Hematopoietic multipotent progenitor cell treated with erythropoietin and hydrocortisone succinate and interleukin-3 and kit ligand, for 6 days (in vitro differentiated cells): ENCODE data around the gene SIL1.
"Not testable (repeated sequence)": the region's sequence is repeated elsewhere in the genome, so short reads cannot be mapped to it uniquely, and the experiment has no call there.

ENCODE experiments used
- DNase-seq: peaks from one replicate; pipeline ENCODE4 v3.0.0-alpha.2; 2015

The SIL1 gene

DNA sequence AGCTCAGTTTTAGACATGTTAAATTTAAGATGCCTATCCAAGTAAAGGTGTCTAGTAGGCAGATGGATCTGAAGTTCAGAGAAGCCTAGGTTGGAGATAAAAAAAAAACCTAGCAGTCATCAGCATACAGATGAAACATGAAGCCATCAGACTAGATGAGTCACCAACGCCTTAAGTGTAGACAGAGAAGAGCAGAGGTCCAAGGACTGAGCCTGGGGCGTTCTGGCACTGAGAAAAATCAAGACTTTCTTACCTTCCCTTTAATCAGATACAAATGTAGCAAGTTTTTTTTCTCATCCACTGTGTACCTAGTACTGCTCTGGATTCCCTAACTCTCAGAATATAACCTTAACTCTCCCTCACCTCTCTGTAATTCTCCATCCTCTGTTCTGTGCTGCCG is 97.3 kb downstream of the SIL1 start:
- DNase-seq: no peak

DNA sequence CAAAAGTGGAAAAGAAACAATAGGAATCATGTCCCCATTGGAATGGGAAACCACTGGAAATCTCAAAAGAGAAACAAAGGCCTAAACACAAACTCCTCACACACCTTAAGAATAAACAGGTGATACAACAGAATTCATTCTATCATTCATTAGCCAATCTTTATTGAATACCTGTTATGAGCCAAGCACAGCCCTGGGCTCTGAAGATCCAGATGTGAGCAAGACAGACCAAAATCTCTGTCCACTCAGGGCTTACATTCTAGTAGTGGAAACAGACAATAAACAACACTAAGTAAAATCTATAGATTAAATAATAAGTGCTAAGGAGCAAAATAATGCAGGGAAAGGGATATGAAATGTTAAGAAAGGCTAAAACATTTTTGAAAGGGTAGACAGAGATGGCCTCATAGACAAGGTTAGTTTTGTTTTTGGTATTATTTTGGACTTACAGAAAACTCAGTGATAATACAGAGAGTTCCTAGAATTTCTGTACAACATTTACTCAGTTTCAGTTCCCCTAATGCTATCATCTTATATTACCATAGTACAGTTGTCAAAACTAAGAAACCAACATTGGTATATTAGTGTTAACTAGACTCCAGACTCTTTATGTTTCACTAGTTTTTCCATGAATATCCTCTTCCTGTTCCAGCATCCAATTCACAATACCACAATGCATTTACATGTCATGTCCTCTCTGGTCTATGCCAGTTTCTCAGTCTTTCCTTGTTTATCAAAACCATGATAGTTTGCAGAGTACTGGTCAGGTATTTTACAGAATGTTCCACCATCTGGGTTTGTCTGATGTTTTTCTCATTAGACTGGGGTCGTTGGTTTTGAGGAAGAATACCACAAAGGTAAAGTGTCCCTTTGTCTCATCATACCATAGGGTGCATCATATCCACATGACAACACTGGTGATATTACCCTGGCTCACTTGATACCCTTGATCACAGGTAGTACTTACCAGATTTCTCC is 103.7 kb downstream of the SIL1 start:
- no peak for DNase-seq

DNA sequence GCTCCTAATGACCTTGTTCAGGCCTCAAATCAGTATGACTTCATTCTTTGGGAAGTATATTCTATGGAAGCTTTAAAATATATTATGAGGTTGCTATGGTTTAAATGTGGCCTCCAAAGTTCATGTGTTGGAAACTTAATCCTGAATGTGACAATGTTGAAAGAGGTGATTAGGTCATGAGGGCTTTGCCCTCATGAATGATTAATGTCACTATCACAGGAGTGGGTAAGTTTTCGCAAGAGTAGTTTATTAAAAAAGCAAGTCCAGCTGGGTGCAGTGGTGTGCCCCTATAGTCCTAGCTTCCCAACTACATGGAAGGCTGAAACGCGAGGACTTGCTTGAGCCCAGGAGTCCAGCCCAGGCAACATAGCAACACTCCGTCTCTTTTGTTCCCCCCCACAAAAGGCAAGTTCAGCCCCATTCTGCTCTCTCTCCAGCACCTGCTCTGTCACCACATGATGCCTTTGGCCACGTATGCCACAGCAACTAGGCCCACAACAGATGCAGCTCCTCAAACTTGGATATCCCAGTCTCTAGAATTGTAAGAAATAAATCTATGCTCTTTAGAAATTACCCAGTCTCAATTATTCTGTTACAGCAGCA is 105.3 kb downstream of the SIL1 start:
- DNase-seq: no peak

DNA sequence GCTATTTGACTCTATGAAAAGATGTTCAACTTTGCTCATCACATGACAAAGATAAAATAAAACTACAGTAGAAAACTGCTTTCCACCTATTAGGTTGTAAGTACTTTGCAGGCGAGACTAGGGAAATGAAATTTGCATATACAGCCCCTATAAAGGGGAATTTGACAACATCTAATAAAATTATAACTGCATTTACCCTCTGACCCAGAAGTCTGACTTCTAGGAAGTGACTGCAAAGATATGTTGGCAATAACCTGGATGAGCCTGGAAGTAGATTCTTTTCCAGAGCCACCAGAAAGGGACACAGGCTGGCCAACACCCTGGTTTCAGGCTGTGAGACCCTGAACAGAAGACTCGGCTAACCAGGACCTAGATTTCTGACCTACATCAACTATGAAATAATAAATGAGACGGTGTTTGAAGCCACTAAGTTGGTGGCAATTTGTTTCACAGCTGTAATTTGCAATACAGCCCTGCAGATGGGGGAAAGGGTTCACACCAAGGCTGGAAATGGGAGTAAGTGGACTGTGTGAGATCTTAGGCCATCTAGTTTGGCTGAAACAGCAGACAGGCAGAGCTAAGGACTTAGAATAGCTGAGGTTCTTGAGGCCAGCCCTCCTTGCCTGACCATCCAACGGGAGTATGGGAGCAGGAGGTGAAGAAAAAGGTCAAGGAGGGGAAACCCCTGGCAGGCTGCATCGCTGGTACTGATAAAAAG is 106.6 kb downstream of the SIL1 start:
- DNase-seq: peak; percentile 55

DNA sequence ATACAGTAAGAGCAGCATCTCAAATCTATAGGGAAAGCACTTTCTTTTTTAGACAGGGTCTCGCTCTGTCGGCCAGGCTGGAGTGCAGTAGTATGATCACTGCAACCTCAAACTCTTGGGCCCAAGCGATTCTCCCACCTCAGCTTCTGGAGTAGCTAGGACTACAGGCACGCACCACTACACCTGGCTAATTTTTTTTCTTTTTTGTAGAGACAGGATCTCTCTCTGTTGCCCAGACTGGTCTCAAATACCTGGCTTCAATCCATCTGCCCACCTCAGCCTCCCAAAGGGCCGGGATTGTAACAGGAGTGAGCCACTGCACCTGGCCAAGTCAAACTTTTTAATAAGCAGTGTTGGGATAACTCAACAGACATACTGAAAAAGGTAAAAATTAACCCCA is 107.6 kb downstream of the SIL1 start:
- no peak for DNase-seq

DNA sequence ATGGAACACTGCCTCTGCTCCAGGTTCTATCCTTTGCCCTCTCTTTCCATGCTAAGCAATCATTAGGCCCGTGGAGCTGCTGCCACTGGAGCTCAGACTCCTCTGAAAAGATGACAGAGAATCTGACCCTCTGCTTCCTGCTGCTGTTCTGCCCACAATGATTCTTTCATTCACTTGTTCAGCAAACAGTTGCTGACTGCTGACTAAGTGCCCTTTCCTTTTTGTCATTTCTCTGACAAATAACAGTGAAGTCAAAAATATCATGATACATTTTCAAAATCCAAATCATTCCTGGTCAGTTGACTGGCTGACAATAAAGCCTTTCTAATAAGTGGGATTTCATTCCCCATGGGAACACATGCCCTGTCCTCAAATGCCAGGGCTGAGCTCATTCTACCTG is 110.1 kb downstream of the SIL1 start:
- DNase-seq: no peak

DNA sequence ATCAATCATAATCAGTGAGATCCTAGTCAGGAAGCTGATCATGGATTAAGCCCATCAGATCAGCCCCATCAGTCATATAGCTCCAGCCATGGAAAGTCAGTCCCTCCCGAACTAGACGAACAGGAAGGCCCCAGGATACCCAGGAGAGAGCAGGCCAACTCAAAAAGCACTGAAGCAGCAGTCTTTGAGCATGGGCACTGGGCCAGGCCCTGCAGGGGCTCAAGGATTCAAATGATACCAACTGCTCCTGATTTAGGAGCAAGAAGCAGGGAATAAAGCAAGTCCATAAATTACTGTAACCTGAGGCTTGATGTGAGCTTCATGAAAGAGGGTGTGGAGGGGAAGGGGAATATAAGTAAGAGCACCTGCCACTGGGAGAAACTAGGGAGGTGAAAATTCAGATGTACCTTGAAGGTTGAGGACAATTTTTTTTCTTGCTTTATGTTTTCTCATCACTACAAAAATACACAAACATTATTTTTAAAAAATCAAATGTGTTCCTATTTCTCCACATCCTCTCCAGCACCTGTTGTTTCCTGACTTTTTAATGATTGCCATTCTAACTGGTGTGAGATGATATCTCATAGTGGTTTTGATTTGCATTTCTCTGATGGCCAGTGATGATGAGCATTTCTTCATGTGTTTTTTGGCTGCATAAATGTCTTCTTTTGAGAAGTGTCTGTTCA is 115.2 kb downstream of the SIL1 start:
- DNase-seq: no peak

DNA sequence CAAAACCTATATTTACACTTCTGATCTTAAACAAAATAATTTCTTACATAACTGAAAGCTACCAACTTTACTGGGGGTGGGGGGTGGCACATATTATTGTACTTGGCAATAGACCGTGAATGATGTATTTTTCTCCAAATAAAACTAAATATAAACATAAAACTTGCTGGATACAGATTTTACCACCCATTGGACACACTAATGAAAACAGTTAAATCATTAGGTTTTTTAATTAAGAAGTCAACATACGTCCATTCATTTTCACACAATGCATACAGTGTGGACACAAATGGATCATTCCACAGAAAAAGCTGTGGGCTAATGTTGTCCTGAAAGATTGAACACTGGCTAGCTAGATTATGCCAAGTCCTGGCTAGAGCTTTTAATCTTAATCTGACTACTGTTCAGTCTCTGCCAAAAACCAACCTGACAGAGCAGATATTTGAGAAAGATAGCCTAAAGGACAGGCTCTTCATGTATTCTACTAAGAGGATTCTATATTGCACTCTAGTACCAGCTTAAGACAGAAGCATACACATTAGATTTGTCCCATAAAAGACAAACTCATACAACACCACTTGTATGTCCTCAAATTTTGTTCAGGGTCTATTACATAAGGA is 118.1 kb downstream of the SIL1 start:
- peak; percentile 61 for DNase-seq

DNA sequence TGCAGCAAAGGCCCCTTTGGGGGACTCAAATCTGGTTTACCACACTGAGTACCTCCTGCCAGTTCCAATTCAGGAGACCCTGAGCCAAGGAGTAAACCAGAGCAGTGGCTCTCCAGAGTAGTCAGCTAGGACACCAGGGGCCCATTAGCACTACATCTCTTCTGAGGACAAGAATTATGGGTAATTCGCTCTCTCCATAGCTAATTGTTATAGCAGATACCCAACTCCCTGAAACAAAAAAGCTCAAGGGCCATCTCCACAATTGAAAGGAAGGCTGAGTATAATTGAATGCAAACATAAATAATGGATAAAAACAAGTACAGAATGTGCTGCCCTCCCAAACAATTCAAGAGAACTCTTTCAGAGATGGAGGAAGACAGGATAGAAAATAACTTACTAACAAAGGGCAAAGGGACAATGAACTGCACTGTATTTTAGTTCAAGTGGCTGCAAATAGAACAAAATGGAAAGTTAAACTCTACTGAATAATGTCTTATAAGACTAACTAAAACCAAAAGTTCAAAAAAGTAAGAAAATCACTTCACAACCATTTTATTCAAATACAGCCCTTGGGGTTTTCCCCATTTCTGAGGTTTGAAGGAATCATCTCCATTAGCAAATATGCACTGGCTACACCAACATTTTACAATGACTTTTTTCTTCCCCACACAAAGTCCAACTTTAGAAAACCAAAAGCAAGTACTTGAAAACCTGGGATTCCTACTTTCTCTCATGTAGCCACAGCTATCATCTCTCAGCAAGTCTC is 118.8 kb downstream of the SIL1 start:
- no peak for DNase-seq

DNA sequence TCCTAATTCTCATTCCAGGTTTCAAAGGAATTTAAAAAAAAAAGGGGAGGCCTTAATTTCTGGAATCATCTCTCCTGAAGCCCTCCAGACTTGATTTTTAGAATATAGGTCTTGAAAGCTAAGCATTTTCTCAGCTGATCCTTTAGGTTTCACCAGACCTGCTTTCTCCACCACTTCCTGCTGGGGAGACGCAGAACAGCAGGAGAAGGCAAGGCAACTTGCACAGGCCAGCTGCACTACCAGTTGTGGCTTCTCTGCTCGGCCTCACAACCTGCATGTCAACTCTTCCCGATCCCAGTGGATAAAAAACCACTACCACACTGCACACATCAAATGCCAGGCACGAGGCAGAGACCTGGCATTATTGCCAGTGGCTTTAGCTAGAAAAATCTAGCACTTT is 119.8 kb downstream of the SIL1 start:
- peak; percentile 50 for DNase-seq

DNA sequence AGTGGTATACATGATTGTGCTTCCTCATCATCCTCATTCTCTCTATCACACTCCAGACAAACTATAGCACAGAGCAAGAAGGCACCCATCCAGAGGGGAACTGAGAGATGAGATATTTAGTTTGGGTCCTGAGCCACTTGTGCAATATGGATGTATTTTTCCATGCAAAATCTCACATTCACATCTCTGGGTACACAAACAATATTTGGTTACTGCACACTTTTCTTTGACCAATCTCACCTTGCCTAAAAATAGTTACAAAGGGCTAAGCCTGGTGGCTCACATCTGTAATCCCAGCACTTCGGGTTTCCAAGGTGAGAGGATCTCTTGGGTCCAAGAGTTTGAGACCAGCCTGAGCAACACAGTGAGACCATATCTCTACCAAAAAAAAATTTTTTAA is 120.3 kb downstream of the SIL1 start:
- no peak for DNase-seq

DNA sequence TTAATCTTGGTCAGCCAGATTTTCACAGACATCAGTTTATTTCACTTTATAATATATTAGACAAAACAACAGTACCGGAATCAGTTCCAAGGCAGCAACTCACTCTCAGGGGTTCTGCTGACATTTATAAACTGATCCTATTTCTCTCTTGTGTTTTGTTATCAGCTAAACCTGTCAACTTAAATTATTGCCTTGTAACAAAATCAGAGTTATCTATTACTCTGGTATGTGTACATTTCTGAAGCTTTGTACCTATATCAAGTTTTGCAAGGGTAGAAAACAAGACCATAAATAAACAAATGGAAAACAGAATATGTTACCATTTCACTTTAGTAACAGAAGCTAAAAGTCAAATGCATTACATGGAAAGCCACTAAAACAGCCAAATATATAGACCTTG is 122.1 kb downstream of the SIL1 start:
- no peak for DNase-seq

DNA sequence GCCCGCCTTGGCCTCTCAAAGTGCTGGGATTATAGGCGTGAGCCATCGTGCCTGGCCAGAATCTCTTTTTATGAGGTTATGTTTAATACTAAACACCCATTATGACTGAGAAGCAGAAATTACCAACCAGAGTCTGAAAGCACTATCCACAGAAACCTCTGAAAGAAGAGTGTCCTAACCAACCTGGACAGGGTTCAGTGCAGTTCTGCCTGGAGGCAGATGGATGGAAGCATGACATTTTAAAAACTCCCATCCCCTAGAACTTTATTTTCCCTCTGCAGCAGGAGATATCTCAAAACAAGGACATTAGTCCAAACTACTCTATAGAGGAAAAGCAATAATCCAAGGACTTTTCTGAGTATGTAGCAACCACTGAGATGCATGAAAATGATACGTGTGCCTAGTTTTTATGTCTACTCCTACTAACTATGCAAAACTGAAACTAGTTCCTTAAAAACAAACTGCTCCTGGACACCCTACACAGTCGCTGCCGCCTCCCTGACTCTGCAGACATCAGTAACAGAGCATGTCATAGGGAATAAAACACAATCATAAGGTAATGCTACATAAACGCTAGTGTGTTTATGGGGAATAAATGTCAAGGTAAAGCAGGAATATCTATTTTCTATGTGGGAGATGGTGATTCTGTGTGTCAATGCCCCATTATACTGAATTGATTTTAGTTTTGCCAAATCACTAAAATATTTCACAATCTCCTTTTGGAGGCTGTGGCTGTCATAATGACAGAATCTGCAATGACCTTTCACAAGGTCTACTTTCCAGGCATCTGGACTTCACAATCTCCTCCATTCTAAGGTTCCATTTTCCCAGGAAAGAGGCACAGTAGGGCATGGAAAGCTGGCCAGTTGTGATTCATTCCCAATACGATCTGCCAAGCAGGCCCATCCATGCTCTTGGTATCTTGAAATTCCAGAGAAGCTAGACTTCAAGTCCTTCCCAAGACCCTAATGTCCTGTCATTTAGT is 122.8 kb downstream of the SIL1 start:
- DNase-seq: peak; percentile 32

DNA sequence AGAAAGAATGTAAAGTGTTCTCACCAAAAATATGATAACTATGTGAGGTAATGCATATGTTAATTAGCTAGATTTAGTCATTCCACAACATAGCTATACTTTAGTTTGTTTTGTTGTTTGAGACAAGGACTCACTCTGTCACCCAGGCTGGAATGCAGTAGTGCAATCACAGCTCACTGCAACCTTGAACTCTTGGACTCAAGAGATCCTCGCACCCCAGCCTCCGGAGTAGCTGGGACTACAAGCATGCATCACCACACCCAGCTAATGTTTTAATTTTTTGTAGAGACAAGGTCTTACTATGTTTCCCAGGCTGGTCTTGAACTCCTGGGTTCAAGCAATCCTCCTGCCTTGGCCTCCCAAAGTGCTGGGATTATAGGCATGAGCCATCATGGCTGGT is 124.2 kb downstream of the SIL1 start:
- DNase-seq: not testable (repeated sequence)

DNA sequence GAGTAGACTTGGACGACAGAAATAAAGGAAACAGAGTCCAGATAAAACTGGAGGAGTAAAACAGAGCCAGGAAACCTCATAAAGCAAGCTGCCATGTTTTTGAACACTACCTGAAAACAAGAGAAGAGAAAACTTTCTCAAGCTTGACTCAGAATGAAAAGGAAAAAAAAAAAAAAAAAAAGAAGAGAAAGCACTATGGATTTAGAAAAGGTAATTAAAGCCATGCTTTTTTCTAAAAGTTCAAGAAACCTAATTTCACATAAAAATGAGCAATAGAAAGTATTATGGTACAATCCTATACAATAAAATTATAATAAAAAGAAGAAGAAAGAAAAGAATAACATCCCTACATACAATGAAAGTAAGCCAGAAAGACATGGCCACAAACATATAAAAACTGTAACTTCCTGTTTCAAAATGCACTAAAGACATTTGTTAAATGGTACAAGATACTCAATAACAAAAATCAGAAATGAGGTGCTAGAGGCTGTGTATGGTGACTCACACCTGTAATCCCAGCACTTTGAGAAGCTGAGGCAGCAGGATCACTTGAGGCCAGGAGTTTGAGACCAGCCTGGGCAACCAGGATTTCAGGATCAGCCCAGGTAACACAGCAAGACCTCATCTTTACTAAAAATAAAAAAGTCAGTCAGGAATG is 129.5 kb downstream of the SIL1 start:
- no peak for DNase-seq

DNA sequence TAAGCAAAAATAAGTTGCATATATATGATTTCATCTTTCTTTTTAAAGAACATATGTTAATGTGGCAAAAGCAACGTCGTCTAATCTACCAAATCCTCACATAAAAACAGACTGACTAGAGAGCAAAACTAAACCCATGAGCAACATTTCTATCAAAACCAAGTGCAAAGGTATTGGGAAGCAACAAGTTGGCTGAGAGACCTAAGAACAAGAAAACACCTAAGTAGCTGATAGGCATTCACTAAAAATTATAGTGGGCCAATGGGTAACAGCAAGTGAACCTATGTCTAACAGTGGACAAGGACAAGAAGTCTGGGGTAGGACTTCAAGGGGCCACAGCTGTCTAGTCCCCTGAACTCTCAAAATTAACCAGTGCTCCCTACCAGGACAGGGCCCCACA is 130.1 kb downstream of the SIL1 start:
- DNase-seq: no peak

DNA sequence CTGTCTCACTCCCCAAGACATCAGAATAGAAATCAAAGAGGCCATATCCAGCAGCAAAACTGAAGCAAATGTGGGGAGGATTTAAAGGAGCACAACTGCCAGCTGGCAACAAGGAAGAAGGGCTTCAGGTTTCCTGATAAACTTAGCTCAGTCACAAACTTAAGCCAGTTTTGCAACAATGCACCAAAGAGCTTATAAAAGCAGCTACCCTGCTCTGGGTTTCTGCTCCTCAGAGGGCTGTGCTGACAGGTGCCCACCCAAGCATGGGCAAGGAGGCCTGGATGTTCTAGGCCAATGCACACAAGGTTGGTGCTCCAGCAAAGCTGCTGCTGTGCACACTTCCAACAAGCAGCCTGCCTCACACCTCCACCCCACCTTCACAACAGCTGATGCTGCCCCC is 132.9 kb downstream of the SIL1 start:
- DNase-seq: no peak

DNA sequence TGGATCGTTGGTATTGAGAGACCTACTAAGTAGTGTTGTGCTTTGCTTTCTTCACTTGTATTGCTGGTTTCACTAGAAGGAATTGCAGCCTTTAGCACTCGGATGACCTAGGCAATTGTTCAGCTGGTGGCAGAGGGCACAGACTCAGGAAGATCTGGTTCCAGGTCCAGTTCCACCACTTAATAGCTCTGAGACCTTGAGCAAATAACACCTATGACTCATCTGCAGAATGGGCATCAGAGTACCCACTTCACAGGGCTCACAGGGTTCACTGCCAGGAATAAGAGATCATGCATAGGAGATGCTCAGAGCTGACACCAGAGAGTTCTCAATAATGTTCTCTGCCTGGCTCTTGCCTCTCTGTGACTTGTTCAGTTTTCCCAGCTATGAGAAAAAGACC is 133.6 kb downstream of the SIL1 start:
- no peak for DNase-seq

DNA sequence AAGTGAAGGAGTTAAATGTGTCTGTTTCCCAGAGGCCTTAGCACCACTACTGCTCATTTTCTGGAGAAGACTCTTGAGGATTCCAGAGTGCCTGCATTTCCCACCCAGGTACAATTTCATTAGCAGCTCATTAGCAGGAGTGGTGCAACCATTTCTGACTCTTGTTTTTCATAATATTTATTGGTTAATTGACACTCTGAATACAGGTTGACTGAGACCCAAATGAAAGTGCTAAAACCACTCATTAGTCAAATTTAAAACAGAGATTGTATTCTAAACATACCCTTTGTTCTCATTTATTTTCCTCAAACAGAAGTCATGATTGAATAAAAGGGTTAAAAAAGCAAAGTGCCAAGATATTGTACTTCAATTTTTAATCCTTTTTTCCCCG is 134.5 kb downstream of the SIL1 start:
- DNase-seq: no peak
